WERI-Rb-1 (cell line): Measurements from ENCODE around the gene SULT6B1.

ENCODE experiments used
- DNase-seq: peaks from one replicate; pipeline ENCODE4 v3.0.0-alpha.2; 2020
- H3K27ac ChIP-seq: fragments of 250-450 bp; sonication (Bioruptor Pico); 2 replicates; pipeline ENCODE4 v1.5.1; 2020; ENCODE audit warnings: mild to moderate bottlenecking, moderate library complexity
- H3K27me3 ChIP-seq: fragments of 250-450 bp; sonication (Bioruptor Pico); 2 replicates; pipeline ENCODE4 v1.5.1; 2021; ENCODE audit warnings: mild to moderate bottlenecking, low read depth, moderate library complexity; ENCODE audit not compliant: insufficient read depth, severe bottlenecking
- H3K36me3 ChIP-seq: fragments of 250-450 bp; sonication (Bioruptor Pico); 2 replicates; pipeline ENCODE4 v1.5.1; 2020; ENCODE audit warnings: mild to moderate bottlenecking, moderate library complexity
- H3K4me3 ChIP-seq: 2 replicates; pipeline ENCODE4 v1.5.1; 2011; ENCODE audit warnings: low read depth, mild to moderate bottlenecking, control low read depth, low read length
- H3K9me3 ChIP-seq: fragments of 250-450 bp; sonication (Bioruptor Pico); 2 replicates; pipeline ENCODE4 v1.5.1; 2021; ENCODE audit warnings: mild to moderate bottlenecking, moderate library complexity; ENCODE audit not compliant: severe bottlenecking
- CTCF ChIP-seq: IDR thresholded peaks from 2 replicates; pipeline ENCODE4 v1.5.1; 2011; ENCODE audit warnings: low read depth, mild to moderate bottlenecking, control low read depth, inconsistent platforms, low read length

Gene SULT6B1

GRCh38 chr2:37180006-37180639 is 8.3 kb downstream of the SULT6B1 start:
- Histone ChIP-seq H3K4me3 (no peak overlapping the region), H3K27me3 (no peaks in the 10 kb centered on the region), H3K27ac (no peak overlapping the region), H3K36me3 (no peaks in the 10 kb centered on the region), H3K9me3 (no peaks in the 10 kb centered on the region)
- no peak for DNase-seq
- TF ChIP-seq CTCF: no peak

GRCh38 chr2:37173741-37174140 is 14.7 kb downstream of the SULT6B1 start:
- H3K36me3 ChIP-seq: no peaks in the 10 kb centered on the region
- TF ChIP-seq CTCF: no peak

GRCh38 chr2:37171624-37171950 is 16.9 kb downstream of the SULT6B1 start:
- Histone ChIP-seq H3K9me3 (no peaks in the 10 kb centered on the region), H3K27me3 (no peaks in the 10 kb centered on the region), H3K36me3 (no peaks in the 10 kb centered on the region), H3K4me3 (no peak overlapping the region), H3K27ac (no peak overlapping the region)
- DNase-seq: no peak
- no peak for TF ChIP-seq CTCF

More at GRCh38 chr2:37173741-37174140, 14.7 kb downstream of the SULT6B1 start:
- H3K9me3 ChIP-seq: no peaks in the 10 kb centered on the region
- no peaks in the 10 kb centered on the region for H3K27me3 ChIP-seq
- H3K4me3 ChIP-seq: no peak overlapping the region
- DNase-seq: no peak
- H3K27ac ChIP-seq: no peak overlapping the region

GRCh38 chr2:37168217-37168981 is 20.1 kb downstream of the SULT6B1 start:
- H3K27me3 ChIP-seq: no peaks in the 10 kb centered on the region
- H3K36me3 ChIP-seq: no peaks in the 10 kb centered on the region
- peak; percentile 79 for TF ChIP-seq CTCF
- DNase-seq: peak; percentile 55
- H3K27ac ChIP-seq: no peak overlapping the region
- H3K9me3 ChIP-seq: peaks cover 9% of the 10 kb centered on the region
- no peak overlapping the region for H3K4me3 ChIP-seq

GRCh38 chr2:37167636-37168180 is 20.8 kb downstream of the SULT6B1 start:
- H3K27me3 ChIP-seq: no peaks in the 10 kb centered on the region
- no peak overlapping the region for H3K27ac ChIP-seq
- peaks cover 12% of the 10 kb centered on the region for H3K9me3 ChIP-seq
- no peak for TF ChIP-seq CTCF
- no peak for DNase-seq
- H3K36me3 ChIP-seq: no peaks in the 10 kb centered on the region
- no peak overlapping the region for H3K4me3 ChIP-seq
